BJ (cell line): ENCODE data around the gene SAYSD1. TPM values are rescaled to one million over a fixed set of nuclear protein-coding genes. Genes with fewer than 3 reads are reported as not detected.

ENCODE experiments used
- CTCF ChIA-PET: fragments of 350-600 bp; formaldehyde crosslinking; extraction: SDS; loops from one replicate; lab custom pipeline; 2021; ENCODE audit warnings: antibody characterized with exemption, inconsistent platforms; lab: Yijun Ruan, JAX
- POLR2A ChIA-PET: fragments of 300-600 bp; sonication (Branson Sonifier 250); formaldehyde crosslinking; extraction: SDS; loops from one replicate; lab custom pipeline; 2021; ENCODE audit warnings: antibody characterized with exemption; lab: Charles Lee
- DNase-seq: peaks from one replicate; pipeline ENCODE4 v3.0.0-alpha.2; 2011; ENCODE audit warnings: low read depth
- H3K27me3 ChIP-seq: 2 replicates; pipeline ENCODE4 v1.6.0; 2011; ENCODE audit warnings: low read length; ENCODE audit not compliant: control insufficient read depth, insufficient read depth
- H3K36me3 ChIP-seq: 2 replicates; pipeline ENCODE4 v1.5.1; 2011; ENCODE audit warnings: low read length; ENCODE audit not compliant: control insufficient read depth, insufficient read depth
- H3K4me3 ChIP-seq: 2 replicates; pipeline ENCODE4 v1.5.1; 2011; ENCODE audit warnings: low read depth, mild to moderate bottlenecking, control low read depth, low read length
- CTCF ChIP-seq: IDR thresholded peaks from 2 replicates; pipeline ENCODE4 v1.5.1; 2011; ENCODE audit warnings: low read depth, mild to moderate bottlenecking, control low read depth, inconsistent platforms, low read length, moderate library complexity; ENCODE audit not compliant: insufficient read depth
- polyA plus RNA-seq: library from polyadenylated mRNA; depleted of rRNA; stranded (reverse); fragments of >200 nt; gene quantifications from 2 replicates; pipeline ENCODE4 v1.2.3, GENCODE V29; 2011

Gene SAYSD1
- polyA plus RNA-seq, 1 experiment: 9.7 TPM

- POLR2A ChIA-PET: no interaction called here
- Histone ChIP-seq H3K36me3 (no peaks in the 10 kb centered on the region), H3K27me3 (peaks cover 1% of the 10 kb centered on the region), H3K4me3 (no peak overlapping the region)
- no peak for DNase-seq
- CTCF ChIA-PET: no interaction called here
- no peak for TF ChIP-seq CTCF
Observed at GRCh38 chr6:39080246-39080875, 34.6 kb downstream of the SAYSD1 start.

GRCh38 chr6:39079197-39080125, 35.5 kb downstream of the SAYSD1 start:
- Histone ChIP-seq H3K36me3 (no peaks in the 10 kb centered on the region), H3K4me3 (no peak overlapping the region), H3K27me3 (peaks cover 1% of the 10 kb centered on the region)
- CTCF ChIA-PET: no interaction called here
- POLR2A ChIA-PET: no interaction called here
- DNase-seq: no peak
- no peak for TF ChIP-seq CTCF

- ChIA-PET CTCF (no interaction called here), POLR2A (no interaction called here)
Observed at GRCh38 chr6:39078695-39079094, 36.3 kb downstream of the SAYSD1 start.

GRCh38 chr6:39077882-39078594, 36.9 kb downstream of the SAYSD1 start:
- CTCF ChIA-PET: no interaction called here
- POLR2A ChIA-PET: no interaction called here
- no peak for DNase-seq
- TF ChIP-seq CTCF: no peak
- Histone ChIP-seq H3K4me3 (no peak overlapping the region), H3K27me3 (peaks cover 1% of the 10 kb centered on the region), H3K36me3 (no peaks in the 10 kb centered on the region)

More at GRCh38 chr6:39078695-39079094, 36.3 kb downstream of the SAYSD1 start:
- H3K27me3 ChIP-seq: peaks cover 1% of the 10 kb centered on the region
- H3K4me3 ChIP-seq: no peak overlapping the region
- no peak for DNase-seq
- H3K36me3 ChIP-seq: no peaks in the 10 kb centered on the region
- TF ChIP-seq CTCF: no peak
